Pulmonary artery endothelial cell (primary cell): ENCODE data around the gene CDK5RAP2. TPM values are rescaled to one million over a fixed set of nuclear protein-coding genes. Genes with fewer than 3 reads are reported as not detected.

Experiments
- DNase-seq: peaks from one replicate; pipeline ENCODE4 v3.0.0-alpha.2; 2011; ENCODE audit warnings: low read depth, low spot score
- total RNA-seq: library from RNA; depleted of rRNA; stranded (reverse); fragments of >200 nt; gene quantifications from 2 replicates; pipeline ENCODE4 v1.2.3, GENCODE V29; 2014

CDK5RAP2 gene
- total RNA-seq, 1 donor from 2014 or later = 26.5 TPM

DNA sequence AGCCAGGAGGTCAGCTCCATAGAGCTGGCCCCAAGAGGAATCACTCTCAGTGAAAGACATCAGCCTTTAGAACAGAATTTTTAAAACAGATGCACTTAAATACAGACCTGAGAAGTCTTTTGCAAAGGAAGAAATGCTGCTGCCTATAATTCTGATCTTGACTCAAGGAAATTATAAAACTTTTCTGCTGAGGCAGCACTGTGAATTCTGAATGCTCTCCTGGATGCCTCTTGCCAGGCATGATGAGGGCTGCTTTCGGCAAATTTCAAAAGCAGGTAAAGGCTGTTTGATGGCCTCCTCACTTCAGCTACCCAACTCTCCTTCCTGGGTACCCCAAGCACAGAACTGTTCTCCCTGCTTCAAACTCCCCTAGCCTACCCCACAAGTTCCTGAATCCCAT lies 174.8 kb downstream of the CDK5RAP2 start:
- DNase-seq = no peak

DNA sequence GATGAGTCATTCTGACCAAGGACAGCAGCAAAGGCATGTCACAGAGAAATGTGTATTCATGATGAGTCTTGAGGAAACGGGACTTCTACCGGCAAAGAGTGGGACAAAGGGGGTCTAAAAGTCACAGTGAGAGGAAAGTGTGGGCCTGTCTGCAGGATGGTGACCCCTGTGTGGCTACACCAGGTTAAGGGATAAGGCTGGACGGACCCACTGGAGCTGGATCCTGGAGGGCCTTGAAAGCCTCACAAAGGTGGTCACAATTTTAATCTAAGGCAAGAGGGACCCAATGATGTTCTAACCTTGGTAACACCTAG lies 176.5 kb downstream of the CDK5RAP2 start:
- DNase-seq = no peak

- DNase-seq = no peak
Measured at GRCh38 chr9:120402741-120403542, 177.0 kb downstream of the CDK5RAP2 start.

GRCh38 chr9:120399940-120400339 lies 180.0 kb downstream of the CDK5RAP2 start:
- no peak for DNase-seq

- DNase-seq = no peak
Measured at GRCh38 chr9:120398286-120398685, 181.7 kb downstream of the CDK5RAP2 start.

GRCh38 chr9:120397453-120397852 lies 182.5 kb downstream of the CDK5RAP2 start:
- no peak for DNase-seq

GRCh38 chr9:120396931-120397330 lies 183.0 kb downstream of the CDK5RAP2 start:
- no peak for DNase-seq

DNA sequence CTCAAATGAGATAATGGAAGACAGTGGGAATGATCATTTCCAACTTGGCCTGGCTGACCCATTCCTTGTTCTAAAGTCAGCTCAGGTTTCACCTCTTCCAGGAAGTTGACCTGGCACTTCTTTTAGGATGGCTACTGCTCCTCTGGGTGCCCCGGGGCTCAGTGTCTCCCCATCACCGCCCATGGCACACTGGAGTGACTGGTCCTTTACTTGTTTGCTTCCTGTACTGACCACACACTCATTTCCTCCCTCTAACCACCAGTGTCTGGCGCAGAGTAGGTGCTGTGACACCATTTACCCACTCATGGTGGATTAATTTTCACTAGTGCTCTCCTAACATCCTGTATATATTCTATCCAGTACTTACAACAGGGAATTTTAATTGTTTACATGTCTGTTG lies 183.5 kb downstream of the CDK5RAP2 start:
- DNase-seq = no peak

GRCh38 chr9:120395376-120395775 lies 184.6 kb downstream of the CDK5RAP2 start:
- DNase-seq = no peak

GRCh38 chr9:120394058-120394669 lies 185.8 kb downstream of the CDK5RAP2 start:
- no peak for DNase-seq

- DNase-seq = no peak
Measured at GRCh38 chr9:120393386-120394057, 186.4 kb downstream of the CDK5RAP2 start.

DNA sequence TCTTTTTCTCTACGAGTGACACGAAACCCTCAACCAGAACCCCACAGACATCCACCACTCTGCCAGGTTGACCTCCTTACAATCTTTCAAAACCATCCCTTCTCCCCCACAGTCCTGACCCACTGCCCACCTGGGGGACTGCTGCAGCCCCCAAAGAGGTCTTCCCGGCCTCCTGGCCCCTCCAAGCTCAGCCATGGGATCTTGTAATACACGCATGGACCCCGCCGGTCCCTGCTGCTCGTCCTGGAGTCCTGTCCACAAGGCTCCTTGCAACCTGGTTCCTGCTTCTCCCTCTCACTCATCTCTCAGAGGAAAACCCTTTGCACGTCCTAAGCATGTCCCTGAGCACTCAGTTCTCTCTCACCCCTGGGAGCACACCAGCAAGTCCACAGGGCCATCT lies 187.3 kb downstream of the CDK5RAP2 start:
- DNase-seq = no peak

DNA sequence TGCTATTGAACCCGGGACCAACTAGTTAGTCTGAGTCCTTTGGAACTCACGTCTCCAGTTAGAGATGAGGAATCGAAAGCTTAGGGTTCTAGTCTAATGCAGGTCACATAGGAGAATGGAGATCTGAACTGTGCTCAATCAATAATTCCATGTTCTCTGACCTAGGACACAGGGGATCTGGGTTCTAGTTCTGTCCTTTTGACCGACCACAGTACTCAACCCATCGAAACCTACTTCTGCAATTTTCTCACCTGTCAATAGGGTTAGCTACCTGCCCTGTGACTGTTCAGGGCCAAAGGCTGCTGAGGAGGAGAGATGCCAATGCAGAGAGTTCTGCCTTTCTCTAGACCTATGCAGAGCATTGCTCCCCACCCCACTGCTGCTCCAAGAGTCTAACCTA lies 187.7 kb downstream of the CDK5RAP2 start:
- DNase-seq = no peak

- DNase-seq = no peak
Measured at GRCh38 chr9:120391691-120392090, 188.3 kb downstream of the CDK5RAP2 start.

- DNase-seq = no peak
Measured at GRCh38 chr9:120390637-120391190, 189.3 kb downstream of the CDK5RAP2 start.

GRCh38 chr9:120389867-120390266 lies 190.1 kb downstream of the CDK5RAP2 start:
- DNase-seq = no peak

GRCh38 chr9:120389300-120389699 lies 190.7 kb downstream of the CDK5RAP2 start:
- DNase-seq = no peak

DNA sequence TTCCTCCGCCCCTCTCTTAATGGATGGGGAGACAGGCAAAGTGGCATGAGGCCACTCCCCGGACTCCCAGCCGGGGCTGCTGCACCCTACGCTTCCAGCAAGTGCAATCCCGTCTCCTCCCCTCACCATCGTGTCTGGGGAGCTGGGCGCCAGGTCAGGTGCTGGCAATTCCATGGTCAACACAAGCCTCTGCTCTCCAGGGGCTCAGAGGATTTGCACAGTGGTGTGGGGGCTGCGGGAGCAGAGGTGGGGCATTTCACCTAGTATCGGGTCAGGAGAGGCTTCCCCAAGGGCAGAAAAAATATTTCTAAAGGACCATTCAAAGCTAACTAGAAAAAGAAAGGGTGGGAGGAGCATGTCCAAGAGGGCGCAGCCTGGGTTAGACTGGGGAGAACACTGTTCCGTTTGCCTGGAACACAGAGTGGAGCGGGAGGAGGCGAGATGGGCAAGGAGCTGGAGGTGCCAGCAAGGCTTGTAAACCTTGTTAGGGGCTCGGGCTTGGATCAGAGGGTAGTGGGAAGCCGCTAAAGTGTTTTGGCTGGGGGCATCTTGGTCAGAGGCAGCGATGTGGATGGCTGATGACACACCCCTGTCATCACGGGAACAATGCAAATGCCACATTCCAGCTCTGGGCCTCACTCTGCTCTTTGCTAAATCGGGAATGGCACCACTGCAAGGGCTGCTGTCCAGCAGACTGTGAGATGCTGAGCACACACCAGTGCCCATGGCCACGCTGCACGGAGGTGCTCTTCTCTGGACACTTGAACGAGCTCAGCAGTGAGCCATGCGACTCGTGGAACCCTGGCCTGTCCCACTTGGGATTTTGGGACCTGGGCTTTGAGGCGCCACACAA lies 191.7 kb downstream of the CDK5RAP2 start:
- no peak for DNase-seq

- no peak for DNase-seq
Measured at GRCh38 chr9:120387257-120388002, 192.5 kb downstream of the CDK5RAP2 start.

DNA sequence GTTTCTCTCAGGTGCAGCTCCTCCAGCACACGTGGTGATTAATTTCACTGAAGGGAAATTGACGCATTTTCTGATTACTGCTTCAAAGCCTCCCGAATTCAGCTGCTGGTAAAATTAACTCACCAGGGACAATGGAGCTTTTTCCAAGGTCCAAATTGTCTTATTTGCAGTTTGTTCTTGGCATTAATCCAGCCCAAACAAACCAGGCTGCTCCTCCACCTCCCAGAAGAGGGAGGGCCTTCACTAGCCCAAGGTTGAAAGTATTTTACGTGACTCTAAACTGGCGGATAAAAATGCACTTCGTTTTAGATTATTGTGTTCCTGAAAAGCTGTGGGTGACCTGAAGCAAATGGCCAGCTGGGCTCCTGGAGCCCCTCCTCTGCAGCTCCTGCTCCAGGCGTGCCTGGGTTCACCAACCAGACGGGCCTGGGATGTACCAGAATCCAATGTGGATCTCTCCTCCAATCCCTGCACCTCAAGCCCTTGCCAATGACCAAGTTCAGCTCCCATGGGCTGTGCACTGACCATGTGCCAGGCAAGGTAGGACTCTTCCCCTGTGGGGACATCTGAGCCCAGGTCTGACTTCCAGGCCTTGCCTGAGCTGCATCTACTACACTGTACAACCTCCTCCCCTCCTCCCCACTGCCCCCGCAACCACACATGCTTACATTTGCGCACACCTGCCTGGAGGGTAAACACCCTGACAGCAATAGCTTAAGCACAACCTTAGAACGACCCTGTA lies 193.4 kb downstream of the CDK5RAP2 start:
- peak; percentile 29 for DNase-seq
